ENCODE results near the gene TRIM17. TPM values are rescaled to one million over a fixed set of nuclear protein-coding genes. Genes with fewer than 3 reads are reported as not detected.
A peak's percentile ranks its signal among the peaks of the same experiment; 100 is the strongest.

TRIM17 gene
- total and polyA plus RNA-seq, 9 of the 15 experiments (the other 6 are each of a cell fraction or from before 2014, with no cell fraction given), result not detected

DNA sequence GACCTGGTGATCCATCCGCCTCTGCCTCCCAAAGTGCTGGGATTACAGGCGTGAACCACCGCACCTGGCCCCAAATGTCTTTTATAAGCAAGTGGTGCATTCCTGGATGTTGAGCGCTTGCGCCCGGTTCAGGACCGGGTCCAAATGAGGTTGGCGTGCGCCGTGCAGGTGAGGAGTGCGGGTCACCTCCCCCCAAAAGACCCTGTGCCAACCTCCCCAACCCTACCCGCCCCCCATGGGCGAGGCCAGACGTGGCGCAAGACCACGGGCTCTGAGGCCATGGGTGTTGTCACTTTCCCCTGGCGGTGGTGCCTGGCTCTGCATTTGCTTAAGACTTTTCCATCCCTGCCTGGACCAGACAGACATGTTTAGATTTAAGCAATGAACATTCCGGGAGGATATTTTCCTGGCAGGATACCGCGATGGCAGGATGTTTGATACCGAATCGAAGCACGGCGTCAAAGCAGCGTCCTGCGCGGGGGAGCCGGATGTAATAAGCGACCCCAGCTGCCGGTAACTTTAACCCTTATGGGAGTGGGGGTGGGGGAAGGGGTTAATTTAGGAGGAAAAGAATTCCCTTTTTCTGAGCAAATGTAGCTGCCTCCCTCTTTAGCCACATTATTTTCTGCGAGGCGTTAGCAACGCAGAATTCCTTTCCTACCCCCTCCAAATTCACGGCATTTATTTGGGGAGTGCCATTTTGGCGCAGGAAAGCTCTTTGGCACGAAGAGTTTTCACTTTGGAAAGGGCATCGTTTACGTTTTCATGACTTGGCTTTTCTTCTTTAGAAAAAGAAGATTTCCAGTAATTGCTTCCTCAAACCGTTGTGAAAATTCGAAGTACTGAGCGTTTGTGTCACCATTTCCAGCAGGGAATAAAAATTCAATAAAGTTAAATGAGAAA lies 42.7 kb upstream of the TRIM17 start (continued):
- TF ChIP-seq, protein P1, sequence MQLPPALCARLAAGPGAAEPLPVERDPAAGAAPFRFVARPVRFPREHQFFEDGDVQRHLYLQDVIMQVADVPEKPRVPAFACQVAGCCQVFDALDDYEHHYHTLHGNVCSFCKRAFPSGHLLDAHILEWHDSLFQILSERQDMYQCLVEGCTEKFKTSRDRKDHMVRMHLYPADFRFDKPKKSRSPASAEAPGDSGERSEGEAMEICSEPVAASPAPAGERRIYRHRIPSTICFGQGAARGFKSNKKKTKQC (CRISPR knock-in tag; IDR thresholded peaks at IDR 0.05), result no peak
- no peak for TF ChIP-seq POLR3G (IDR thresholded peaks at IDR 0.05; ENCODE audit: extremely low read depth, insufficient read length, insufficient replicate concordance)
- TF ChIP-seq, protein P2, sequence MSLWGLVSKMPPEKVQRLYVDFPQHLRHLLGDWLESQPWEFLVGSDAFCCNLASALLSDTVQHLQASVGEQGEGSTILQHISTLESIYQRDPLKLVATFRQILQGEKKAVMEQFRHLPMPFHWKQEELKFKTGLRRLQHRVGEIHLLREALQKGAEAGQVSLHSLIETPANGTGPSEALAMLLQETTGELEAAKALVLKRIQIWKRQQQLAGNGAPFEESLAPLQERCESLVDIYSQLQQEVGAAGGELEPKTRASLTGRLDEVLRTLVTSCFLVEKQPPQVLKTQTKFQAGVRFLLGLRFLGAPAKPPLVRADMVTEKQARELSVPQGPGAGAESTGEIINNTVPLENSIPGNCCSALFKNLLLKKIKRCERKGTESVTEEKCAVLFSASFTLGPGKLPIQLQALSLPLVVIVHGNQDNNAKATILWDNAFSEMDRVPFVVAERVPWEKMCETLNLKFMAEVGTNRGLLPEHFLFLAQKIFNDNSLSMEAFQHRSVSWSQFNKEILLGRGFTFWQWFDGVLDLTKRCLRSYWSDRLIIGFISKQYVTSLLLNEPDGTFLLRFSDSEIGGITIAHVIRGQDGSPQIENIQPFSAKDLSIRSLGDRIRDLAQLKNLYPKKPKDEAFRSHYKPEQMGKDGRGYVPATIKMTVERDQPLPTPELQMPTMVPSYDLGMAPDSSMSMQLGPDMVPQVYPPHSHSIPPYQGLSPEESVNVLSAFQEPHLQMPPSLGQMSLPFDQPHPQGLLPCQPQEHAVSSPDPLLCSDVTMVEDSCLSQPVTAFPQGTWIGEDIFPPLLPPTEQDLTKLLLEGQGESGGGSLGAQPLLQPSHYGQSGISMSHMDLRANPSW (CRISPR knock-in tag; IDR thresholded peaks at IDR 0.05), result no peak
- TF ChIP-seq POLR3A (IDR thresholded peaks at IDR 0.05; ENCODE audit: borderline replicate concordance, extremely low read depth, insufficient read depth, insufficient read length), result no peak
- 0 out of 2 replicates have a peak, but pooled peaks have one; percentile 72 for TF ChIP-seq PHB (CRISPR knock-in tag; IDR thresholded peaks at IDR 0.05)
- TF ChIP-seq ZFP30 (CRISPR knock-in tag; IDR thresholded peaks at IDR 0.05; ENCODE audit: borderline replicate concordance), result no peak
- TF ChIP-seq PTRF (tag; IDR thresholded peaks at IDR 0.05), result no peak
- no peak for TF ChIP-seq MYBL2 (IDR thresholded peaks at IDR 0.05; ENCODE audit: low read depth)
- TF ChIP-seq MYBL2 (CRISPR knock-in tag; IDR thresholded peaks at IDR 0.05; ENCODE audit: borderline replicate concordance), result no peak
- no peak for TF ChIP-seq ZNF77 (CRISPR knock-in tag; IDR thresholded peaks at IDR 0.05)
- TF ChIP-seq, protein P3, sequence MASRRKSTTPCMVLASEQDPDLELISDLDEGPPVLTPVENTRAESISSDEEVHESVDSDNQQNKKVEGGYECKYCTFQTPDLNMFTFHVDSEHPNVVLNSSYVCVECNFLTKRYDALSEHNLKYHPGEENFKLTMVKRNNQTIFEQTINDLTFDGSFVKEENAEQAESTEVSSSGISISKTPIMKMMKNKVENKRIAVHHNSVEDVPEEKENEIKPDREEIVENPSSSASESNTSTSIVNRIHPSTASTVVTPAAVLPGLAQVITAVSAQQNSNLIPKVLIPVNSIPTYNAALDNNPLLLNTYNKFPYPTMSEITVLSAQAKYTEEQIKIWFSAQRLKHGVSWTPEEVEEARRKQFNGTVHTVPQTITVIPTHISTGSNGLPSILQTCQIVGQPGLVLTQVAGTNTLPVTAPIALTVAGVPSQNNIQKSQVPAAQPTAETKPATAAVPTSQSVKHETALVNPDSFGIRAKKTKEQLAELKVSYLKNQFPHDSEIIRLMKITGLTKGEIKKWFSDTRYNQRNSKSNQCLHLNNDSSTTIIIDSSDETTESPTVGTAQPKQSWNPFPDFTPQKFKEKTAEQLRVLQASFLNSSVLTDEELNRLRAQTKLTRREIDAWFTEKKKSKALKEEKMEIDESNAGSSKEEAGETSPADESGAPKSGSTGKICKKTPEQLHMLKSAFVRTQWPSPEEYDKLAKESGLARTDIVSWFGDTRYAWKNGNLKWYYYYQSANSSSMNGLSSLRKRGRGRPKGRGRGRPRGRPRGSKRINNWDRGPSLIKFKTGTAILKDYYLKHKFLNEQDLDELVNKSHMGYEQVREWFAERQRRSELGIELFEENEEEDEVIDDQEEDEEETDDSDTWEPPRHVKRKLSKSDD (conservative IDR thresholded peaks at IDR 0.05; ENCODE audit: low read length), result no peak
- no peak for TF ChIP-seq YBX1 (IDR thresholded peaks at IDR 0.05)
- no peak for TF ChIP-seq SMARCB1 (IDR thresholded peaks at IDR 0.05; ENCODE audit: insufficient read length, low read depth)
- TF ChIP-seq, protein P4, sequence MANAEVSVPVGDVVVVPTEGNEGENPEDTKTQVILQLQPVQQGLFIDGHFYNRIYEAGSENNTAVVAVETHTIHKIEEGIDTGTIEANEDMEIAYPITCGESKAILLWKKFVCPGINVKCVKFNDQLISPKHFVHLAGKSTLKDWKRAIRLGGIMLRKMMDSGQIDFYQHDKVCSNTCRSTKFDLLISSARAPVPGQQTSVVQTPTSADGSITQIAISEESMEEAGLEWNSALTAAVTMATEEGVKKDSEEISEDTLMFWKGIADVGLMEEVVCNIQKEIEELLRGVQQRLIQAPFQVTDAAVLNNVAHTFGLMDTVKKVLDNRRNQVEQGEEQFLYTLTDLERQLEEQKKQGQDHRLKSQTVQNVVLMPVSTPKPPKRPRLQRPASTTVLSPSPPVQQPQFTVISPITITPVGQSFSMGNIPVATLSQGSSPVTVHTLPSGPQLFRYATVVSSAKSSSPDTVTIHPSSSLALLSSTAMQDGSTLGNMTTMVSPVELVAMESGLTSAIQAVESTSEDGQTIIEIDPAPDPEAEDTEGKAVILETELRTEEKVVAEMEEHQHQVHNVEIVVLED (CRISPR knock-in tag; IDR thresholded peaks at IDR 0.05), result no peak

Data from K562 (cell line).